ENCODE data around the gene NANS.
"Not testable (repeated sequence)": the region's sequence is repeated elsewhere in the genome, so short reads cannot be mapped to it uniquely, and the experiment has no call there.

NANS gene

GRCh38 chr9:98105006-98105405, 48.5 kb downstream of the NANS start:
- no peak for DNase-seq

DNA sequence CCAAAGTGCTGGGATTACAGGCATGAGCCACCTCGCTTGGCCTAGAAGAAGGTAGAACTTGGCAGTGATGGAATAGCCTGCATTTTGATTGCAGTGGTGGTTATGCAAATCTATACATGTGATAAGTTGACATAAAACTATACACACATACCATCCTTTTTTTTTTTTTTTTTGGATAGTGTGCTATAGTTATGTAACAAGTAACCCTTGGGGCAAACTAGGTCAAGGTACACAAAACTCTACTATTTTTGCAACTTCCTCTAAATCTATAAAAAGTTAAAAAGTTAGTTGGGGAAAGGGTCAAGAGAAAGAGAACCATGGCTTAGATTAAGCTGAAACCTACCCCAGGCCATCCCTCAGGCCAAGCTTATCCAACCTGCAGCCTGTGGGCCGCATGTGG, 51.4 kb downstream of the NANS start:
- DNase-seq, result no peak

- DNase-seq, result no peak
Measured at GRCh38 chr9:98108531-98109031, 52.0 kb downstream of the NANS start.

- no peak for DNase-seq
Measured at GRCh38 chr9:98109052-98109451, 52.5 kb downstream of the NANS start.

DNA sequence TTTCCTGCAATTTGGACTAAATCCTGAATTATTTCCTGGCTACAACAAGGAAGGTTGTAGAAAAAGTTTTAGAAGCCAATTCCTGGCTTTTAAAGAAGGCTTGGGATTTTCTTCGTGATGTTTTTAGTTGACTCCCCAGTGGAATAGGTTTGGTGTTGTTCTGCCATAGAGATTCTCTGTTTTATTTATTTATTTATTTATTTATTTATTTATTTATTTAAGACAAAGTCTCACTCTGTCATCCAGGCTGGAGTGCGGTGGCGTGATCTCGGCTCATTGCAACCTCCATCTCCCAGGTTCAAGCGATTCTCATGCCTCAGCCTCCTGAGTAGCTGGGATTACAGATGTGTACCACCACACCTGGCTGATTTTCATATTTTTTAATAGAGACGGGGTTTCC, 60.6 kb downstream of the NANS start:
- DNase-seq, result not testable (repeated sequence)

DNA sequence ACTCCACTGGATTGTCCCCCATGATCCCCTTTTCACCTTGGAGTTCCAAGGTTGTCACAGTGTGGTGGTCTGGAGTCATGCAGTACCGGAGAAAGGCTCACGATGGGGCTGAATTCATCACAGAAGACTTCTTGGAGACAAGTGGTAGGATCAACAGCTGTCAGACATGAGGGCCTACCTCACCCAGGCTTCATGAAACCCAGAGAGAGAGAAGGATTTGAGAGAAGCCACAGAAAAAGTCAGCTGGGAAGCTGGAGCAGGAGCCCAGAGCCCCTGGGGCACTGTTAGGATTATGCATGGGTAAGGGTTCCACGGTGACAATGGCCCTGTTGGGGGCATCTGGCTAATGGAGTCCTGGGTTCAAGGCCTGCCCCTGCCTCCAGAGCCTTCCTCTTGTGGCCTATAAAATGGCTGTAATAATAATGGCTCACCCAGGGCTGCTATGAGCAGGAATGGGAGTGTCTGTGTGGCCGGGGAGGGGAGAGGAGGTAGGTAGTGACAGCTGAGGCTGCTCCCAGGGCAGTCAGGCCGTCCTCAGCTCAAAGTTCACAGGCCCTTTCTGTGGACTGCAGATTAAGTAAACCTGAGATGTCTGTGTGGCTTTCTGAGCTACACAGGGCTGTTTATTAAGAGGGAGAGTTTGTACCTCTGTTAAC, 61.6 kb downstream of the NANS start:
- no peak for DNase-seq

GRCh38 chr9:98118640-98119601, 62.4 kb downstream of the NANS start, which contains the start of gene TRIM14:
TRIM14 (minus strand) TSS chr9:98119222; CDS start chr9:98119188, 34 bp downstream.
- peak in 1 of 2 donors; percentile 32 for DNase-seq

DNA sequence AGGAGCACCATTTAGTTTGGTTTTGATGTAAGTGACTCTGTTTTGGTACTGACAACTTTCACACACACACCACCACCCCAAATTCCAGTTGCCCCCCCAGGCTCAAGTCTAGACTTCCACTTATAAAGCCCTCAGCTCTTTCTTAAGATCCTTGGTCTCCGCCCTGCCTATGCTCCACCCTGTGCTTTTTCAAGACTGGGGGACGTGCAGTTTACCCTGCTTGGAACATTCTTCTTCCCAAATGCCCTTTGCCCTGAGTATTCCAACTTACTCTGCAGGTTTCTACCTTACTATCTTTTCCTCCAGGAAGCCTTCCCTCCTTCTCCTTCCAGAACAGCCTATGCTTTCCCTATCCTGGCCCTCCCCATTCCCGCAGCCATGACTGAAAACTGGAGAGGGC, 63.9 kb downstream of the NANS start:
- no peak for DNase-seq

DNA sequence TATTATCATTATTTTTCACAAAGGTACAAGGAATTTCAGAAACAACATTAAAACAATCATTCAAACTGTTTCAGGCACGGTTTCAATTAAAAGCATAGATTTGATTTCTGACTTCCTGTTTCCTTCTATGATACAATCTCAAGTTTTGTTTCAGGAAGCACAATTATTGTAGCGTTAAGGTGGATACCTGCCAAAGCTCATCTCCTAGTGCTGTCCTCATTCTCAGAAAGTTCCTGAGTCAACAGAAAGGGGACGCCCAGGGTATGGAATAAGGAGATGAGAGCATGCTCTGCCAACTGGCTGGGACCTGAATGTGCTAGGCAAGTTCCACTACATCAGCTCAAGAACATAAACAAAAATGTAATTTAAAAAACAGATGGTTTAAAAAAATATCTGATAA, 64.5 kb downstream of the NANS start:
- DNase-seq, result no peak

GRCh38 chr9:98124091-98124490, 67.6 kb downstream of the NANS start:
- not testable (repeated sequence) for DNase-seq

- DNase-seq, result no peak
Measured at GRCh38 chr9:98124637-98125426, 68.3 kb downstream of the NANS start.

GRCh38 chr9:98127226-98127625, 70.7 kb downstream of the NANS start:
- DNase-seq, result no peak

DNA sequence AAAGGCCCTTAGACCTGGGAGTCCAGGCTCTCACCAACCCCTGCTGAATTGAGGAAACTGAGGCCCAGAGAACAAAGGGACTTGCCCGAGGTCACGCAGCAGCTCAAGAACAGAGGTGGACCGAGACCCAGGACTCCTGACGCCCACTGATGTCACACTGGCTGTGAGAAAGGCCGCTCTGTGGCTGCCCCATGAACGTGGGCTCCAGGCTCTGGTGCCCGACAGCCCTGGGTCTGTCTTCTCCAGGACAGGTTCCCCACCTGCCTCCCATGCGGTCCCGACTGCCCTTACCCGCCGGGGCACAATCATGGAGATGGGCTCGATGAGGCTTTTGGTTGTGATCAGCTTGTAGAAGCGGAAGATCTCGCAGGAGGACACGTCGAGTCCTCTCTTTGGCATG, 71.8 kb downstream of the NANS start:
- DNase-seq, result no peak

- no peak for DNase-seq
Measured at GRCh38 chr9:98129451-98129881, 72.9 kb downstream of the NANS start.

- not testable (repeated sequence) for DNase-seq
Measured at GRCh38 chr9:98130060-98130459, 73.5 kb downstream of the NANS start.

DNA sequence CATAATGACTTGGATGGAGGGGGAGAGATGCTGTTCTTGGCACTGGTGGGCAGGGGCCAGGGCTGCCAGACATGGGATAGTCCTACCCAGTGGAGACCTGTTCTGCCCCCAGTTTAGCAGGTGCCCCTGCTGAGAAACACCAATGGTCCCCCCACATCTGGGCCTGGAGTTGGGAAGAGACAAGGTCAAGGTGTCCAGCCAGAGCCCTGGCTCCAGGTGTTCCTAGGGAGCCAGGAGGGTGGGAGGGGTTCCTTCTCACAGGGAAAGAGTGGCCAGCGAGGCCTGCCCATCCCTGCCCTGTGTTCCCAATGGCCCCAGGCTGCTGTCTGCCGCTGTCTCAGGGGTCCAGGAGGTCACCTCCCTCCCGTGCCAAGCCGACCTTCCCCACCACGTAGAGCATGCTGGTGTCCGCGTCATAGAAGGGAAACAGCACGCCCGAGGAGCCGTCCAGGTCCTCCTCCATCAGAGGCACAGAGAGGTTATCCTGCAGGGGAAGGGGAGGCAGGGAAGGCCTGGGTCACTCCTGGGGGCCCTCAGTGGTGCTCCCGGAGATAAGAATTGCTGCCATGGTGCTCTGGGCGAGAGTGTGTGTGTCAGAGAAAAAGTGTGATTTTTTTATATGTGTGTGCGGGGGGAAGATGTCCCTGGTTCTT, 74.2 kb downstream of the NANS start:
- DNase-seq, result no peak

DNA sequence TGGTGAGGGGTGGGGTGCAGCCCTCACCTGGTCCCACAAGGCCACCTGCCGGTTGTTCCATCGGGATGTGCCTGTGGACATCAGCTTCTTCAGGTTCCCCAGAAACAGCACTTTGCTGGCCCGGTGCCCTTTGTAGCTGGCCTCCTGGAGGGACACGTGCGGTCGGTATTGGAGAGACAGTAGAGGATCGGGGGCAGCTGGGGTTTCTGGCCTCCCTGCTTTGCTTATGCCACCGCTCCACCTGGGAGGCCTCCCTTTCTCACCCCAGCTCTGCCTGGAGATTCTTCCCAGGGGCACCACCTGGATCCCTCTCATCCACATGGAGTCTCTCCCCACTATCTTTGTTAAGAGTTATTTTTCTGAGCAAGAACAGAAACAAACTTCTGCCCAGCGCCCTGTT, 75.6 kb downstream of the NANS start:
- DNase-seq, result no peak

Measured in hippocampal formation (tissue), 2 donors.